Measurements from ENCODE around the gene ARMC9.
A peak's percentile ranks its signal among the peaks of the same experiment; 100 is the strongest.

The ARMC9 gene

GRCh38 chr2:231392431-231393148, 194.2 kb downstream of the ARMC9 start:
- H3K4me3 ChIP-seq (ENCODE audit: low read depth, low read length), result no peak overlapping the region
- no peaks in the 10 kb centered on the region for H3K36me3 ChIP-seq (ENCODE audit: control insufficient read depth in 2 of 2, insufficient read depth in 1 of 2, low read length in 2 of 2)
- H3K9me3 ChIP-seq (ENCODE audit: control insufficient read depth, insufficient read depth, low read depth, low read length), result no peaks in the 10 kb centered on the region
- CTCF ChIA-PET, result interaction anchor here (0.6 to 2.3 kb wide), 3 partner anchors 11 to 95 kb away, joined by 4 to 7 read pairs (median 5); no protein-coding TSS in a partner anchor
- H3K4me1 ChIP-seq (ENCODE audit: control insufficient read depth, insufficient read depth, low read length), result no peaks in the 10 kb centered on the region
- POLR2A ChIA-PET, result no interaction called here
- no peak overlapping the region for H3K27ac ChIP-seq (ENCODE audit: extremely low read depth, low read depth, low read length)
- TF ChIP-seq ZNF221 (tag by site-specific recombination; IDR thresholded peaks at IDR 0.05; ENCODE audit: borderline replicate concordance), result no peak
- TF ChIP-seq ZBTB6 (tag by site-specific recombination; IDR thresholded peaks at IDR 0.05), result no peak
- no peak for TF ChIP-seq KLF1 (tag by site-specific recombination; IDR thresholded peaks at IDR 0.05)
- TF ChIP-seq ZNF785 (tag by site-specific recombination; IDR thresholded peaks at IDR 0.05), result no peak
- no peak for TF ChIP-seq ZBTB17 (tag by site-specific recombination; IDR thresholded peaks at IDR 0.05)
- no peak for TF ChIP-seq ZNF449 (tag by site-specific recombination; IDR thresholded peaks at IDR 0.05)
- TF ChIP-seq HOXC10 (CRISPR knock-in tag; IDR thresholded peaks at IDR 0.05), result no peak
- TF ChIP-seq, protein P1, sequence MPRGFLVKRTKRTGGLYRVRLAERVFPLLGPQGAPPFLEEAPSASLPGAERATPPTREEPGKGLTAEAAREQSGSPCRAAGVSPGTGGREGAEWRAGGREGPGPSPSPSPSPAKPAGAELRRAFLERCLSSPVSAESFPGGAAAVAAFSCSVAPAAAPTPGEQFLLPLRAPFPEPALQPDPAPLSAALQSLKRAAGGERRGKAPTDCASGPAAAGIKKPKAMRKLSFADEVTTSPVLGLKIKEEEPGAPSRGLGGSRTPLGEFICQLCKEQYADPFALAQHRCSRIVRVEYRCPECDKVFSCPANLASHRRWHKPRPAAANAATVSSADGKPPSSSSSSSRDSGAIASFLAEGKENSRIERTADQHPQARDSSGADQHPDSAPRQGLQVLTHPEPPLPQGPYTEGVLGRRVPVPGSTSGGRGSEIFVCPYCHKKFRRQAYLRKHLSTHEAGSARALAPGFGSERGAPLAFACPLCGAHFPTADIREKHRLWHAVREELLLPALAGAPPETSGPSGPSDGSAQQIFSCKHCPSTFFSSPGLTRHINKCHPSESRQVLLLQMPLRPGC (tag by site-specific recombination; IDR thresholded peaks at IDR 0.05), result no peak
- TF ChIP-seq, protein P2, sequence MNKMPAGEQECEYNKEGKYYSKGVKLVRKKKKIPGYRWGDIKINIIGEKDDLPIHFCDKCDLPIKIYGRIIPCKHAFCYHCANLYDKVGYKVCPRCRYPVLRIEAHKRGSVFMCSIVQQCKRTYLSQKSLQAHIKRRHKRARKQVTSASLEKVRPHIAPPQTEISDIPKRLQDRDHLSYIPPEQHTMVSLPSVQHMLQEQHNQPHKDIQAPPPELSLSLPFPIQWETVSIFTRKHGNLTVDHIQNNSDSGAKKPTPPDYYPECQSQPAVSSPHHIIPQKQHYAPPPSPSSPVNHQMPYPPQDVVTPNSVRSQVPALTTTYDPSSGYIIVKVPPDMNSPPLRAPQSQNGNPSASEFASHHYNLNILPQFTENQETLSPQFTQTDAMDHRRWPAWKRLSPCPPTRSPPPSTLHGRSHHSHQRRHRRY (tag by site-specific recombination; IDR thresholded peaks at IDR 0.05), result no peak
- no peak for TF ChIP-seq ZNF561 (tag by site-specific recombination; IDR thresholded peaks at IDR 0.05; ENCODE audit: borderline replicate concordance)
- TF ChIP-seq ZNF202 (tag by site-specific recombination; IDR thresholded peaks at IDR 0.05; ENCODE audit: borderline replicate concordance), result no peak
- TF ChIP-seq ZNF146 (tag by site-specific recombination; IDR thresholded peaks at IDR 0.05), result no peak
- TF ChIP-seq GLIS1 (tag by site-specific recombination; IDR thresholded peaks at IDR 0.05), result no peak

- no peak for TF ChIP-seq WT1 (tag by site-specific recombination; IDR thresholded peaks at IDR 0.05)
- TF ChIP-seq KLF7 (tag by site-specific recombination; IDR thresholded peaks at IDR 0.05; ENCODE audit: borderline replicate concordance), result no peak
- peak; percentile 27; the same call in 1 of the 2 replicates for TF ChIP-seq CTCF (tag by site-specific recombination; IDR thresholded peaks at IDR 0.05)
- ChIA-PET CTCF (interaction anchor here (0.6 to 2.3 kb wide), 5 partner anchors 10 to 101 kb away, joined by 3 to 7 read pairs (median 4); no protein-coding TSS in a partner anchor), POLR2A (no interaction called here)
- Histone ChIP-seq H3K36me3 (ENCODE audit: control insufficient read depth in 2 of 2, insufficient read depth in 1 of 2, low read length in 2 of 2) (no peaks in the 10 kb centered on the region), H3K9me3 (ENCODE audit: control insufficient read depth, insufficient read depth, low read depth, low read length) (no peaks in the 10 kb centered on the region), H3K4me3 (ENCODE audit: low read depth, low read length) (no peak overlapping the region), H3K4me1 (ENCODE audit: control insufficient read depth, insufficient read depth, low read length) (no peaks in the 10 kb centered on the region), H3K27ac (ENCODE audit: extremely low read depth, low read depth, low read length) (no peak overlapping the region)
Observed at GRCh38 chr2:231393149-231394131, 195.0 kb downstream of the ARMC9 start.
